Myocyte (in vitro differentiated cells): ENCODE data around the gene ZNF814. TPM values are rescaled to one million over a fixed set of nuclear protein-coding genes. Genes with fewer than 3 reads are reported as not detected.
"Not testable (repeated sequence)": the region's sequence is repeated elsewhere in the genome, so short reads cannot be mapped to it uniquely, and the experiment has no call there.

Experiments
- DNase-seq: peaks from one replicate; pipeline ENCODE4 v3.0.0-alpha.2; 2012; ENCODE audit warnings: low read depth
- polyA plus RNA-seq: library from polyadenylated mRNA; unstranded; fragments of >200 nt; gene quantifications from one replicate; pipeline ENCODE4 v1.2.1, GENCODE V29; 2012; ENCODE audit warnings: missing spikeins
- total RNA-seq: library from RNA; depleted of rRNA; stranded (reverse); fragments of >200 nt; gene quantifications from 2 replicates; pipeline ENCODE4 v1.2.3, GENCODE V29; 2014

The ZNF814 gene
- 3.1 and 7.2 TPM in 2 replicates for total RNA-seq
- polyA plus RNA-seq = 24.2 TPM

DNA sequence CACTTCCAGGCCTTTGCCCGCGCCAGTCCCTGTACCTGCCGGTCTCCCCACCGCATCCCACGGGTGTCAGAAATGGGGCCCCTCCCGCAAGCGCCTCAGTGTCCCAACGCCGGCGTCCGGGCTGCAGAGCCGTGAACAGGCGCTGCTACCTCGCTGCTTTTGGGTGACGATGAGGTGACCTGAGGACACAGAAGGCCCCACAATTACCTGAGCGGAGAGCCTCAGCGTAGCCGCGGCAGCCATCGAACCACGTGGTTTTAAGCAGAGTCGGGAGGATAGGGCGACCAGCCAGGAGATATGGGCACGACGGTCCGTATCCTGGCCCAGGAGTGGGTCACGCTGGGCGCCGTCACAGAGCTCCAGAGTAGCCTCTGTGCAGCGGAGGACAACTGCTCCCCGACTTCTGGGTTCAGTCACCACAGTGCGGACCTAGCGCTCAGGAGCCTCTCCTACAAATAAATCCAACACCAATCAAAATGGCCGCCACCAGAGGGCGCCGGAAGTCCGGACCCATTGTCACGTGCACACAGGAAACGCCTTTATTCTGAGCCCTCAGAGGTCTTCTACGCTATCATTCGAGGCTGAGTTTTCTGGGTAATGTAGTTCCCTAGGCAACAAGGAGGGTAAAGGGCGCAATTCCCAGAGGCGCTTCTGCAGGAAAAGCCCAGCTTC, at the start of gene ZNF814:
Gene ZNF814 (minus strand): TSS at position 478 of the 672 bp plus-strand sequence. CDS start 235 bp downstream, at position 243.
- DNase-seq = peak; percentile 80

DNA sequence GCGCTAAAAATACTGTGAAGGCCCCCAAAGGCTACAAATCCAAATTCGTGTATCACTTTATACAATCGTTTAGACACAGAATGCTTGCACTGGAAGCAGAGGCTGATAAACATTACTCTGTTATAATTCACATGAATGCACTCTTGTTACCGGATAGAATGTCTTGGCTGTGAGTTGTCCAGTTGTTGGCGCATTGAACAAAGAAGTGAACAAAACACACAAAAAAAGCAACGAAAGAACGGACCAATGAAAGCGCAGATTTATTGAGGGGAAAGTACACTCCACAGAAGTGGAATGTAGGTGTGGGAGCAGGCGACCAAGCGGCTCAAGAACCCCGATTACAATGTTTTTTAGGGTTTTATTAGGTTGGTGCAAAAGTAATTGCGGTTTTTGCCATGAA, 46.9 kb upstream of the ZNF814 start:
- DNase-seq = no peak

DNA sequence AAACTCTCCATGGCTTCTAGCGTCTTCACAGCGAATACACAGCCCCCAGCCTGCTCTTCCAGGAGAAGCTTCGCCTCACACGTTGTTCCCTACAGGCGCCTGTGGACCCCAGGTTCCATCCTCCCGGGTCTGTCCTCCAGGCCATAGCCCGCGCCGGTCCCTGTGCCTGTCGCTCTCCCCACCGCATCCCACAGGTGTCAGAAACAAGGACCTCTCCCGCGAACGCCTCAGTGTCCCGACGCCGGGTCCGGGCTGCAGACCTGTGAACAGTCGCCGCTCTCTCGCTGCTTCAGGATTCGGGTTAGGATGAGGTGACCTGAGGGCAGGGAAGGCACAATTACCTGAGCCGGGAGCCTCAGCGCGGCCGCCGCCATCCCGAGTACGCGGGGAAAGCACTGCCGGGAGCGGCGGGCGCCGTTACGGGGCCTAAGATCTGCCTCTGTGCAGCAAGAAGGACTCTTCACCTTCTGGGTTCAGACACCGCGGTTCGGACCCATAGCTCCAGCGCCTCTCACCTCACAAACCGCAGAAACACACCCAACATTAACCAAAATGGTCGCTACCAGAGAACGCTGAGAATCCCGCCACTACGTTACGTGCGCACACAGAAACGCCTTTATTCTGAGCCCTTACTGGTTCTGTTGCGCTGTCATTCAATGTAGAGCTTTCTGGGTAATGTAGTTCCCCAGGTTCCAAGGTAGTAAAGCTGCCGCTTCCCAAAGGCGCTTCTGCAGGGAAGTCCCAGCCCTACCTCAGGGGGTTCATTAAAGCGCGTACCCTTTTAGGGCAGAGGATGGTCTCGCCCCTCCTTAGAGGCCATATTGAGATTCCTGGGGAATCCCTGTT, 46.2 kb upstream of the ZNF814 start, which contains the start of gene ZNF418:
Gene ZNF418 (minus strand): TSS at position 583 of the 846 bp plus-strand sequence. CDS start 1,580 bp downstream, outside the sequence.
- DNase-seq = peak; percentile 68

DNA sequence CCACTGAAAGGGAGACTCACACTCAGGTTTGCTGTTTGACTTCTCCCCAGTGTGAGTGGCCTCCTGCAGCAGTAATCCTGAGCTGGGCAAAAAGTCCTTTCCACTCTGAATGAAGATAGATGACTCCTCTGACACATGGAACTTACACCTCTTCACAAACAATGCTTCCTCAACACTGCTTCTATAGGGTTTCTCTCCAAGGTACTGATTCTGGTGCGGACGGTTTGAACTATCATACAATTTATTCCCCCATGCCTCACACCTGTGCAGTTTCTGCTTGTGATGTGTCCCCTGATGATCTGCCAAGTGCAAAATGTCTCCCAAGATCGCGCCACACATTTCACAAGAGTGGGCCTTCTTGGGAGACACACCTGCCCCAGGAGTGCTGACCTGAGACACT, 38.8 kb upstream of the ZNF814 start:
- DNase-seq = no peak

DNA sequence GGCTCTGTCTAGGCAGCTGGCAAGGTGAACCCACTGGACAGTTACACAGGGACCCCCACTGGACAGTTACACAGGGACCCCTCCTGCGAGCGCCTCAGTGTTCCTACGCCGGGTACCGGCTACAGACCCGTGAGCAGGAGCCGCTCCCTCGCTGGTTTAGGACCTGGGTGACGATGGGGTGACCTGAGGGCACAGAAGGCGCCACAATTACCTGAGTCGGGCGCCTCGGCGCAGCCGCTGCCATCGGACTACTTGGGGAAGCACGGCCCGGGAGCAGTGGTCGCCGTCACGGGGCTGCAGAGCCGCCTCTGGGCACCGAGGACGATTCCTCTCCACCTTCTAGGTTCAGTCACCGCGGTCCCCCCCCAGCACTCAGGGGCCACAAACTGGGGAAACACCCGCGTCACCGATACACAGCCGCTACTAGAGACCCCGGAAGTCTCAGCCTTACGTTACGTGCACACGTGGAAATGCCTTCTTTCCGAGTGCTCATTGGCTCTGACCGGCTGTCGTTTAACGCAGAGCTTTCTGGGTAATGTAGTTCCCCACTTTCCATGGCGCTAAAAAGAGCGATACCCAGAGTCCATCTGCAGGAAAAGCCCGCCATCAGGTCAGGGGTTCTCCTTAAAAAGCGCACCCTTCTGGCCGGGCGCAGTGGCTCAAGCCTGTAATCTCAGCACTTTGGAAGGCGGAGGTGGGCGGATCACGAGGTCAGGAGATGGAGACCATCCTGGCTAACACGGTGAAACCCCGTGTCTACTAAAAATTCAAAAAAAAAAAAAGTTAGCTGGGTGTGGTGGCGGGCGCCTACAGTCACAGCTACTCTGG, 27.5 kb upstream of the ZNF814 start, which contains the start of gene ZNF417:
Gene ZNF417 (minus strand): TSS at position 425 of the 828 bp plus-strand sequence. CDS start 181 bp downstream, at position 244.
- DNase-seq = peak; percentile 94

DNA sequence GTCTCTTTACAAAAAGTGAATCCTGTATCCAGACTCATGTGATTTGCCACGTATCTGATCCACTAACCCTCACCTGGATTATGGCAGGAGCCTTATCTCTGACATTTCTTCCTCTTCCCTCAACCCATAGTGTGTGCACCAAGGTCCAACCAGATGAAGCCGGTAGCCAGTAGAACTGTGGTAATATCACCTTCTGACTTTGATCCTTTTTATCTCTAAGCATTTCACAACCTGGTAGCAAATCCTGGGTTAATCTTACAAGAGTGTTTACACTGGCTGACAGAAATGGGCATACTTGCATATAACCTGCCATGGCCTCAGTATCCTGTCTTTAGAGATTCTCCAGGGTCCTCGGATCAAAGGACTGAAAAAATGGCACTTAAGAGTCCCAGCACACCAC, 25.7 kb upstream of the ZNF814 start:
- no peak for DNase-seq

DNA sequence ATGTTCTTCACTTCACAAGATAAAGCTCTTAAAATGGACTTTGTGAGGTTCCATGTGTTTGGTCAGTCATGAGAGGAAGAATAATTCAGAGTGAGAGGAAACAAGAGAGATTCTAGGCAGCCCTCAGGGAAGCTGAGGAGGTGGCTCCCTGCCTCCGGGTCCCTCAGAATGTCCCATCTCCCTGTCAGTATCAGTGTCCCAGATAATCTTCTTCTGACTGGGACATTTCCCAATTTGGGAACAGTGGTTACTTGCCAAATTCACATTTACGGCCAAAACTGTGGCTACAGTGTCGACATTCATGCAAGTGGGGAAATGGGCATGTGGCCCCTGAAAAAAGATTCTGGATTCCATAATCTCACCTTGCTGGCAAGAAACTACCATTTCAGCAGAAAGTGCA, 18.6 kb upstream of the ZNF814 start:
- DNase-seq = no peak

DNA sequence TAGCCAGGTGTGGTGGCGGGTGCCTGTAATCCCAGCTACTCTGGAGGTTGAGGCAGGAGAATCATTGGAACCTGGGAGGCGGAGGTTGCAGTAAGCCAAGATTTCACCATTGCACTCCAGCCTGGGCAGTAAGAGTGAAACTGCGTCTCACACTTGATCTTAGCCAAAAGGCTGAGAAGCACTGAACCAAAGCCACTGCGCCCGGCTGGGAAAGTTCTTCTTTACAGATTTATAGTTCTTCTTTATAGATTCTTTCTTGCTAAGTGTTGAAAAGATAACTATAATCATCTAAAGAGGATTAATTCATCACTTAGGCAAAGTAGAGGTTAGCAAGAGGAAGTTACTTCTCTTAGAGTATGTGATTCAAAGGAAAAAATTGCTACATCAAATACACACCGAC, 16.4 kb upstream of the ZNF814 start:
- DNase-seq = no peak

DNA sequence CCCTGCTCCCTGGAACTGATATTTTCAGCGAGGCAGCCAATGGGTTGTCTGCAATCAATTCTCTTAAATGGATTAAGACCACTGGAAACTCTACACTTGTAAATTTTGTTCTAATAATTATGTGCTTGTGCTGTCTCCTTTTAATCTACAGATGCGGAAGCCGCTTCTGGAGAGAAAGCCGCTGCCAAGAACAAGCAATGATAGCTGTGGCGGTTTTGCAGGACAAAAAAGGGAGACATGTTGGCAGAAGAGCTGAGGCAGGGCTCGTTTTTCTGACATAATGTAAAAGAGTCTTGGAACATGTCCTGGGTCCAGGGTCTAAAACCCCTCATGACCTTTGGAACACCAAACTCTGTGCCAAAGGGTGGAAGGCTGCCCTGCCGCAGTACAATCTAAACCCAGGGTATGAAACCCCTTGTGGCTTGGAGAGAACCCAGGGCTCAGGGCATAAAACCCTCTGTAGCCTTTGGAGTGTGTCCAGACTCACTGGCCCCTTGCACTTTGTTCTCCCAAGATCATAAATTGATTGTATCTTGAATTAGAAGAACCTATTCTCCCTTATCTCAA, 14.9 kb upstream of the ZNF814 start:
- no peak for DNase-seq

DNA sequence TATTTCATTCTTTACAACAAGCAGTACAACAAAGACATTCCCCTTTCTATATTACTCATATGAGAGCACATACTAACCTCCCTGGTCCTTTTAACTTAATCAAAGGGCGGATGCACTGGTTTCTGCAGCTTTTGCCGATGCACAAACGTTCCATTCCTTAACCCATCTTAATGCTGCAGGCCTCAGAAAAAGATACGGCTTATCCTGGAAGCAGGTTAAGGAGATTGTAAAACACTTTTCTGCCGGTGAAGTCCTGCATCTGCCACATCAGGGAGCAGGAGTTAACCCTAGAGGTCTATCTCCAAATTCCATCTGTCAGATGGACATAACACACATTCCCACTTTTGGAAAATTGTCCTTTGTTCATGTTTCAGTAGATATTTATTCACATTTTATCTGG, 11.5 kb upstream of the ZNF814 start:
- no peak for DNase-seq

DNA sequence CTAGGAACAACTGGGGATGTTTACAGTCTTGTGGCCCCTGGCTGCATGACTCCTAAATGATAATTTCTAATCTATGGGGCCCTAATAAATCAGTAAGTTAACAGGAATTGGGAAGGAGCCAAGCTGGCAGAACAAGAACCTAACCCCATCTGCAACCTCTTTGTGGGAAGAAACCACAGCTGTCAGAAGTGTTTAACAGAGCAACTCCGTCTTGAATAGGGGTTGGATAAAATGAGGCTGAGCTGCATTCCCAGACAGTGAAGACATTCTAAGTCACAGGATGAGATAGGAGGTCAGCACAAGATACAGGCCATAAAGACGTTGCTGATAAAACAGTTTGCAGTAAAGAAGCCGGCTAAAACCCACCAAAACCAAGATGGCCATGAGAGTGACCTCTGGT, 1.9 kb upstream of the ZNF814 start:
- peak; percentile 84 for DNase-seq

DNA sequence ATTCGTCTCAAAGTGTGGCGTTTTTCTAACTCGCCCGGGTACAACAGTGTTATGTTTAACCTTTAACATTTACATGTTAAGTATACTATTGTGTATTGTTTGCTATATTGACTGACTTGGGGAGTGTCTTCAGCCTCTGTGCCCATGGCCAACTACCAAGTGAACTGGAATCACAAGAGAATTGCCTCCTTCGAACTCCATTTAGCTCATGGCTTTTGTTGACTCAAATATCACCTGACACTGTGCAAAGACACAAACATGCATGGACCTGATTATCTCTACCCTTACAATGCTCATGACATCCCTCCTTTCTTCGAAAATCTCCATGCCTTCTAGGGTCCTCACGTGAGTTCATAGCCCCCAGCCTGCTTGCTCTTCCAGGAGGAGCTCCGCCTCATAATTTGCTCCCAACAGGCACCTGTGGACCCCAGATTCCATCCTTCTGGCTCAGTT, 704 bp downstream of the ZNF814 start:
- no peak for DNase-seq

DNA sequence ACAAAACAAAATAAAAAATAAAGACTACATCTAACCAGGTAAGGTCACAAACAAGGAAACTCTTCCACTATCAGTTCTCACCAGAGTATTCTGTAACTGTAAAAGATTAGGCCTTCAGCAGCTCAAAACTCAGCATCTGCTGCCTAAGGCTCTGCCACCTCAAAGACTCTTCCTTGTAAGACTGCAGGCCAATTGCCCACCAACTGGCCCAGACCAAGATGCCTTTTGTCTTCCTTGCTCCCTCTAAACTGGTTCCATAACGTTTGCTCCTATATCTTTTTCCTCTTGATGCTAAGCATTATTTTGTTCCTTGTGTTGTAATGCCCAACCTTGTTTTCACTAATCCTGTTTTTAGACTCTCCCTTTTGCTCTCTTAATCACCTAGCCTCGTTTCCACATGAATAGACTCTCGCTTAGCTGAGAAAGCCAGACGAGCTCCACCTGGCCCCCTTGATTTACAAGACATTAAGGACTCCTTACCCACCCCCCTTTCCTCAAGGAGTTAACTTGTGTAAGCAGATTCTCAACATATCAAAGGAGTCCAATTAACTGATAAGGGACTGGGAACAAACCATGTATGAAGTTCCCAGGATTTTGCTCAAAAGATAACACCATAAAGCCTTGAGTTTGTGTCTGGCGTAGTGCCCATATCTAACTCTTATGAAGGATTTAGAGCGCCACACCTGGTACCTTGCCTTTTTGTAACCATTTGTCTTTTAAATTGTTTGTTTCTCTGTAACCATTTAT, 1.5 kb downstream of the ZNF814 start:
- no peak for DNase-seq

DNA sequence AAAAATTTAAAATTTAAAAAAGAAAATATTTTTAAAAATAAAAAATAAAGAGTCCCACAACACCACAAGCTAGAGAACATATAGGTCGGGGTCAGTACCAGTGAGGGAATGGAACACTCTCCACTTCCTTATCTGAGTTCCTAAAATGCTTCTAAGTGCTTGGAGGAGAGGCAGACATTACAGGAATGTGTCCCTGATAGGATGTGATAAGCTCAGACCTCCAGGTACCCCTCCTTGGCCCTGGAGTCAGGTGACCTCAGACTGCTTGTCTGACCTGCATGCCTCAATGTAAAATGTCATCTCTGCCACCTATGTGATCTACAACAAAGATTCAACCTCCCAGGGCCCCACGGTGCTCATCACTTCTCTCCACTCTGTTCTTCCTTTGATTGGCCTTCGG, 2.8 kb downstream of the ZNF814 start:
- DNase-seq = no peak

DNA sequence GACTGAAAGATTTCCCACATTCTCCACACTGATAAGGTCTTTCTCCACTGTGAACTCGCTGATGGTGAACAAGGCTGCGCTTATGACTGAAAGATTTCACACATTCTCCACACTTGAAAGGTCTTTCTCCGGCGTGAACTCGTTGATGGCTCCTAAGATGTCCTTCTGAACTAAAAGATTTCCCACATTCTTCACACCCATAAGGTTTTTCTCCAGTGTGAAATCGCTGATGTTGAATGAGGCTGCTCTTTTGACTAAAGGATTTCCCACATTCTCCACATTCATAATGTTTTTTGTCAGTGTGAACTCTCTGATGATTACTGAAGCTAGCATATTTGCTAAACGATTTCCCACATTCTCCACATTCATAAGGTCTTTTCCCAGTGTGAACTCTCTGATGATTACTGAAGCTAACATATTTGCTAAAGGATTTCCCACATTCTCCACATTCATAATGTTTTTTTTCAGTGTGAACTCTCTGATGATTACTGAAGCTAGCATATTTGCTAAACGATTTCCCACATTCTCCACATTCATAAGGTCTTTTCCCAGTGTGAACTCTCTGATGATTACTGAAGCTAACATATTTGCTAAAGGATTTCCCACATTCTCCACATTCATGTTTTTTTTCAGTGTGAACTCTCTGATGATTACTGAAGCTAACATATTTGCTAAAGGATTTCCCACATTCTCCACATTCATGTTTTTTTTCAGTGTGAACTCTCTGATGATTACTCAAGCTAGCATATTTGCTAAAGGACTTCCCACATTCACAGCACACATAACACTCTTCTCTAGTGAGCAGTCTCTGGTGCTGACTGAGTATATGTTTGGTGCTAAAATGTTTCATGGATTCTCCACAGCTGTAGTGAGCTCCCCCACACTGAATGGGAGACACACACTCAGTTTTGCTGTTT, 14.7 kb downstream of the ZNF814 start:
- not testable (repeated sequence) for DNase-seq

DNA sequence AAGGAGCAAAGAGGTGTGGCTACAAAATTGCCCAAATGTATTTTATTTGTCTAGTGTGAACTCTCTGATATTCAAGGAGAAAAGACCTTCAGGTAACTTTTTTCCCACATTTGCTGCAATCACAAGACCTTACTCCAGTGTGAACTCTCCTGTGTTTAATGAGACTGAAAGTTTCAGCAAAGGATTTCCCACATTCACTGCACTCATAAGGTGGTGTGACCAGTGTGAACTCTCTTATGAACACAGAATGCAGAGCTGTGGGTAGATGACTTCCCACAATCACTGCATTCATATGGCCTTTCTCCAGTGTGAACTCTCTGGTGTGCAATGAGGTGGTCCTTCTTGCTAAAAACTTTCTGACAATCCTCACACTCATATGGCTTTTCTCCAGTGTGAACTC, 16.4 kb downstream of the ZNF814 start:
- DNase-seq = no peak

DNA sequence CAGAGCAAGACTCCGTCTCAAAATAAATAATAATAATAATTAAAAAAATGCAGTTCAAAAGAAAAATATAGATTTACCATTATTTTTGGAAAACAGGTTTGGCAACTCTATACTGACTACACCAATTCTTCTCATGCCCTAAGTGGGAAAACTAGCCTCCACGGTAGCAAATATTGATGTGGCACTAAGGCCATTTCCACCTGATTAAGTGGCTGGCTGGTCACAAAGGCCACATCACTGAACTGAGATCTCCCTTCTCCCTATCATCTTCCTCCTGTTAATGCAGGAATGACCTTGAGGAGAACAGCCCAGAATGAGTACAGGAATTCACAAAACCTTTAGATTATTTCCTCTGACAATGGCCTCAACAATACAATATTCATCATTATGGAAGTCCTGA, 18.6 kb downstream of the ZNF814 start:
- DNase-seq = no peak

DNA sequence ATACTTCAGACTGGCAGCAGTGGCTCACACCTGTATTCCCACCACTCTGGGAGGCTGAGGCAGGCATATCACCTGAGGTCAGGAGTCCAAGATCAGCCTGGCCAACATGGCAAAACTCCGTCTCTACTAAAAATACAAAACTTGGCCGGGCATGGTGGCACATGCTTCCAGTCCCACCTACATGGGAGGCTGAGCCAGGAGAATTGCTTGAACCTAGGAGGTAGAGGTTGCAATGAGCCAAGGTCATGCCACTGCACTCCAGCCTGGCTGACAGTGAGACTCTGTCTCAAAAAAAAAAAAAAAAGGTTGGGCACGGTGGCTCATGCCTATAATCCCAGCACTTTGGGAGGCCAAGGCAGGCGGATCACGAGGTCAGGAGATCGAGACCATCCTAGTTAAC, 19.2 kb downstream of the ZNF814 start:
- DNase-seq = not testable (repeated sequence)

DNA sequence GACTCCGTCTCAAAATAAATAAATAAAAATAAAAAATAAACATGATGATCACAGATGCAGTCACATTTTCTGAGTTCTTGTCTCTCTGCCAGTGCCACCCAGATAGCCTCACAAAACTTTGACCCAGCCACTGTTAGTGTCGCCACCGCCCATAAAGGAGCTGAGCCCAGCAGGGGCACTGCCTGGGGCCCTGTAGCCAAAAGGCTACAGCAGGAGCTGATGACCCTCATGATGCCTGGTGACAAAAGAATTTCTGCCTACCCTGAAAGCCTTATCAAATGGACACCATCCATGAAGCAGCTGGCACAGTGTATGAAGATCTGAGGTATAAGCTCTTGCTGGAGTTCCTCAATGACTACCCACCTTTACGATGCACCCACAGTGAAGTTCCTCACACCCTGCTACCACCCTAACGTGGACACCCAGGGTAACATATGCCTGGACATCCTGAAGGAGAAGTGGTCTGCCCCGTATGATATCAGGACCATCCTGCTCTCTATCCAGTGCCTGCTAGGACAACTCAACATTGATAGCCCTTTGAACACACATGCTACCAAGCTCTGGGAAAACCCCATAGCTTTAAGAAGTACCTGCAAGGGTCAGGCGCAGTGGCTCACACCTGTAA, 20.9 kb downstream of the ZNF814 start:
- no peak for DNase-seq
